Measurements from ENCODE around the gene CXCL17.
"Not testable (repeated sequence)": the region's sequence is repeated elsewhere in the genome, so short reads cannot be mapped to it uniquely, and the experiment has no call there.

The CXCL17 gene

GRCh38 chr19:42487032-42487797 is 44.5 kb upstream of the CXCL17 start:
- Histone ChIP-seq H3F3A (ENCODE audit: control insufficient read depth, insufficient read depth) (no peaks in the 10 kb centered on the region), H4K20me1 (ENCODE audit: control insufficient read depth, insufficient read depth, low read depth, low read length) (no peaks in the 10 kb centered on the region), H3K36me3 (ENCODE audit: control insufficient read depth, low read length) (no peaks in the 10 kb centered on the region), H3K4me1 (ENCODE audit: control insufficient read depth, low read length) (peaks cover 6% of the 10 kb centered on the region; the same call in 1 of the 2 replicates), H3K9me2 (replicated peaks; ENCODE audit: control insufficient read depth, low read length) (no peaks in the 10 kb centered on the region), H3K4me2 (ENCODE audit: low read length) (no peak overlapping the region), H3K4me3 (ENCODE audit: low read length) (no peak overlapping the region), H3K79me2 (ENCODE audit: control insufficient read depth, low read length) (no peaks in the 10 kb centered on the region), H3K27me3 (ENCODE audit: control insufficient read depth, low read length) (no peaks in the 10 kb centered on the region), H3K9me3 (ENCODE audit: control insufficient read depth, insufficient read depth, low read length) (no peaks in the 10 kb centered on the region), H3K27ac (ENCODE audit: low read depth, low read length) (no peak overlapping the region)
- TF ChIP-seq CTCF (IDR thresholded peaks at IDR 0.05; ENCODE audit: low read depth, low read length, poor library complexity, severe bottlenecking) (no peak), EZH2phosphoT487 (IDR thresholded peaks at IDR 0.05; ENCODE audit: borderline replicate concordance, low read length) (no peak)

GRCh38 chr19:42485036-42485435 is 42.3 kb upstream of the CXCL17 start:
- H3K4me2 ChIP-seq (ENCODE audit: low read length), result not testable (repeated sequence)

GRCh38 chr19:42480335-42481095 is 37.8 kb upstream of the CXCL17 start:
- H3K27ac ChIP-seq (ENCODE audit: low read depth, low read length), result no peak overlapping the region
- no peak overlapping the region; the same call in 1 of the 2 replicates for H3K4me3 ChIP-seq (ENCODE audit: low read length)
- H3F3A ChIP-seq (ENCODE audit: control insufficient read depth, insufficient read depth), result no peaks in the 10 kb centered on the region
- H4K20me1 ChIP-seq (ENCODE audit: control insufficient read depth, insufficient read depth, low read depth, low read length), result no peaks in the 10 kb centered on the region
- peak overlapping the region; percentile 48 for H3K4me2 ChIP-seq (ENCODE audit: low read length)
- H3K9me2 ChIP-seq (replicated peaks; ENCODE audit: control insufficient read depth, low read length), result no peaks in the 10 kb centered on the region
- no peaks in the 10 kb centered on the region for H3K9me3 ChIP-seq (ENCODE audit: control insufficient read depth, insufficient read depth, low read length)
- peaks cover 14% of the 10 kb centered on the region for H3K4me1 ChIP-seq (ENCODE audit: control insufficient read depth, low read length)
- H3K27me3 ChIP-seq (ENCODE audit: control insufficient read depth, low read length), result no peaks in the 10 kb centered on the region
- TF ChIP-seq EZH2phosphoT487 (IDR thresholded peaks at IDR 0.05; ENCODE audit: borderline replicate concordance, low read length), result no peak
- TF ChIP-seq CTCF (IDR thresholded peaks at IDR 0.05; ENCODE audit: low read depth, low read length, poor library complexity, severe bottlenecking), result no peak
- H3K36me3 ChIP-seq (ENCODE audit: control insufficient read depth, low read length), result no peaks in the 10 kb centered on the region
- H3K79me2 ChIP-seq (ENCODE audit: control insufficient read depth, low read length), result no peaks in the 10 kb centered on the region

More at GRCh38 chr19:42485036-42485435, 42.3 kb upstream of the CXCL17 start:
- H3K4me1 ChIP-seq (ENCODE audit: control insufficient read depth, low read length), result peaks cover 19% of the 10 kb centered on the region
- not testable (repeated sequence) for H3K9me3 ChIP-seq (ENCODE audit: control insufficient read depth, insufficient read depth, low read length); H3K4me3 ChIP-seq (ENCODE audit: low read length); H4K20me1 ChIP-seq (ENCODE audit: control insufficient read depth, insufficient read depth, low read depth, low read length); H3K9me2 ChIP-seq (replicated peaks; ENCODE audit: control insufficient read depth, low read length); H3K27ac ChIP-seq (ENCODE audit: low read depth, low read length); H3K36me3 ChIP-seq (ENCODE audit: control insufficient read depth, low read length); H3F3A ChIP-seq (ENCODE audit: control insufficient read depth, insufficient read depth); H3K27me3 ChIP-seq (ENCODE audit: control insufficient read depth, low read length); H3K79me2 ChIP-seq (ENCODE audit: control insufficient read depth, low read length)

GRCh38 chr19:42479736-42480135 is 37.0 kb upstream of the CXCL17 start:
- Histone ChIP-seq H3F3A (ENCODE audit: control insufficient read depth, insufficient read depth) (no peaks in the 10 kb centered on the region), H3K9me2 (replicated peaks; ENCODE audit: control insufficient read depth, low read length) (no peaks in the 10 kb centered on the region), H3K27me3 (ENCODE audit: control insufficient read depth, low read length) (no peaks in the 10 kb centered on the region), H3K36me3 (ENCODE audit: control insufficient read depth, low read length) (no peaks in the 10 kb centered on the region), H3K4me1 (ENCODE audit: control insufficient read depth, low read length) (peaks cover 14% of the 10 kb centered on the region), H3K4me2 (ENCODE audit: low read length) (no peak overlapping the region), H3K9me3 (ENCODE audit: control insufficient read depth, insufficient read depth, low read length) (no peaks in the 10 kb centered on the region), H3K27ac (ENCODE audit: low read depth, low read length) (no peak overlapping the region), H3K4me3 (ENCODE audit: low read length) (no peak overlapping the region), H4K20me1 (ENCODE audit: control insufficient read depth, insufficient read depth, low read depth, low read length) (no peaks in the 10 kb centered on the region), H3K79me2 (ENCODE audit: control insufficient read depth, low read length) (no peaks in the 10 kb centered on the region)
- TF ChIP-seq EZH2phosphoT487 (IDR thresholded peaks at IDR 0.05; ENCODE audit: borderline replicate concordance, low read length), result no peak
- no peak for TF ChIP-seq CTCF (IDR thresholded peaks at IDR 0.05; ENCODE audit: low read depth, low read length, poor library complexity, severe bottlenecking)

All from DOHH2 (cell line).